GM23338 (cell line): ENCODE data around the gene DIAPH1. TPM values are rescaled to one million over a fixed set of nuclear protein-coding genes. Genes with fewer than 3 reads are reported as not detected.

Experiments used
- ATAC-seq: fragments of 200-7000 bp; cut with Tn5 transposase; 3 replicates; pipeline ENCODE4 v1.9.1; 2020
- DNase-seq: peaks from one replicate; pipeline ENCODE4 v3.0.0-alpha.2; 2015; ENCODE audit warnings: low spot score
- H2AFZ ChIP-seq: fragments of 200-600 bp; sonication (generic); 2 replicates; pipeline ENCODE4 v1.8.0; 2016; ENCODE audit warnings: antibody characterized with exemption, mild to moderate bottlenecking, moderate library complexity
- H3F3A ChIP-seq: fragments of 200-600 bp; sonication (generic); replicated peaks from 2 replicates; pipeline ENCODE4 v1.8.0; 2017; ENCODE audit warnings: antibody characterized with exemption, mixed run types, low read depth
- H3K27ac ChIP-seq: fragments of 200-600 bp; sonication (generic); 2 replicates; pipeline ENCODE4 v1.6.1; 2016; ENCODE audit warnings: low read depth
- H3K27me3 ChIP-seq: fragments of 200-600 bp; sonication (generic); 2 replicates; pipeline ENCODE4 v1.8.0; 2016; ENCODE audit warnings: mild to moderate bottlenecking, mixed run types, moderate library complexity; ENCODE audit not compliant: insufficient read depth
- H3K36me3 ChIP-seq: fragments of 200-600 bp; sonication (generic); 2 replicates; pipeline ENCODE4 v1.8.0; 2016; ENCODE audit warnings: mild to moderate bottlenecking; ENCODE audit not compliant: insufficient read depth
- H3K4me1 ChIP-seq: fragments of 200-600 bp; sonication (generic); 2 replicates; pipeline ENCODE4 v1.8.0; 2016; ENCODE audit warnings: mild to moderate bottlenecking, moderate library complexity; ENCODE audit not compliant: insufficient read depth
- H3K4me2 ChIP-seq: fragments of 200-600 bp; sonication (generic); 2 replicates; pipeline ENCODE4 v1.7.1; 2017; ENCODE audit warnings: mixed run types
- H3K4me3 ChIP-seq: fragments of 200-600 bp; sonication (generic); 2 replicates; pipeline ENCODE4 v1.6.1; 2016; ENCODE audit warnings: mixed run types
- H3K79me2 ChIP-seq: fragments of 200-600 bp; sonication (generic); replicated peaks from 2 replicates; pipeline ENCODE4 v1.8.0; 2017; ENCODE audit warnings: mild to moderate bottlenecking; ENCODE audit not compliant: insufficient read depth
- H3K9me2 ChIP-seq: fragments of 200-600 bp; sonication (generic); 2 replicates; pipeline ENCODE4 v1.8.0; 2017; ENCODE audit not compliant: insufficient read depth
- H4K20me1 ChIP-seq: fragments of 200-600 bp; sonication (generic); replicated peaks from 2 replicates; pipeline ENCODE4 v1.8.0; 2017; ENCODE audit warnings: mild to moderate bottlenecking; ENCODE audit not compliant: insufficient read depth
- H3K27ac Mint-ChIP-seq: 2 replicates; pipeline ENCODE4 v1.8.0; 2020; ENCODE audit warnings: inconsistent platforms, mild to moderate bottlenecking, moderate library complexity, mixed read lengths
- H3K27me3 Mint-ChIP-seq: 3 replicates; pipeline ENCODE4 v1.8.0; 2022; ENCODE audit warnings: low read depth, mild to moderate bottlenecking, moderate library complexity, mixed read lengths, inconsistent platforms; ENCODE audit not compliant: insufficient read depth, poor library complexity
- H3K36me3 Mint-ChIP-seq: 3 replicates; pipeline ENCODE4 v1.8.0; 2021; ENCODE audit warnings: low read depth, mild to moderate bottlenecking, inconsistent platforms, moderate library complexity, mixed read lengths
- H3K4me1 Mint-ChIP-seq: 3 replicates; pipeline ENCODE4 v1.8.0; 2020; ENCODE audit warnings: mild to moderate bottlenecking, inconsistent platforms, mixed read lengths
- H3K4me3 Mint-ChIP-seq: 3 replicates; pipeline ENCODE4 v1.8.0; 2021; ENCODE audit warnings: moderate library complexity, mild to moderate bottlenecking, inconsistent platforms, mixed read lengths
- H3K9me3 Mint-ChIP-seq: 3 replicates; pipeline ENCODE4 v1.8.0; 2020; ENCODE audit warnings: moderate library complexity, mild to moderate bottlenecking, inconsistent platforms, mixed read lengths
- CREB1 ChIP-seq: fragments of 250-450 bp; sonication (Bioruptor Pico); IDR thresholded peaks from 2 replicates; pipeline ENCODE4 v1.5.0; 2020; ENCODE audit warnings: low read depth, mild to moderate bottlenecking, moderate library complexity
- CTCF ChIP-seq, 2 experiments: fragments of 200-600 bp in 1 of 2; sonication (generic) in 1 of 2; conservative IDR thresholded peaks; 2 replicates each; pipeline versions ENCODE4 v1.5.1 to v1.6.1; 2016 to 2017; ENCODE audit warnings: antibody characterized with exemption in 2 of 2, low read depth in 2 of 2, mild to moderate bottlenecking in 2 of 2, moderate library complexity in 1 of 2
- EZH2 ChIP-seq: fragments of 200-600 bp; sonication (generic); IDR thresholded peaks from one replicate; pipeline ENCODE4 v1.8.0; 2017; ENCODE audit warnings: antibody characterized with exemption, mild to moderate bottlenecking, low read depth; ENCODE audit not compliant: unreplicated experiment
- EZH2phosphoT487 ChIP-seq: fragments of 200-600 bp; sonication (generic); IDR thresholded peaks from one replicate; pipeline ENCODE4 v1.8.1; 2018; ENCODE audit warnings: antibody characterized with exemption; ENCODE audit not compliant: unreplicated experiment
- JUNB ChIP-seq: IDR thresholded peaks from one replicate; pipeline ENCODE4 v1.6.1; 2016; ENCODE audit warnings: antibody characterized with exemption; ENCODE audit not compliant: unreplicated experiment
- NANOG ChIP-seq: IDR thresholded peaks from 2 replicates; pipeline ENCODE4 v1.6.1; 2016; ENCODE audit warnings: antibody characterized with exemption, borderline replicate concordance
- POLR2AphosphoS5 ChIP-seq: IDR thresholded peaks from 2 replicates; pipeline ENCODE4 v1.6.1; 2016; ENCODE audit warnings: antibody characterized with exemption, low read depth
- REST ChIP-seq: IDR thresholded peaks from one replicate; pipeline ENCODE4 v1.6.1; 2018; ENCODE audit warnings: antibody characterized with exemption; ENCODE audit not compliant: unreplicated experiment
- STAT1 ChIP-seq: IDR thresholded peaks from one replicate; pipeline ENCODE4 v1.6.1; 2016; ENCODE audit warnings: antibody characterized with exemption; ENCODE audit not compliant: unreplicated experiment
- ZNF114 ChIP-seq: fragments of 250-450 bp; sonication (Bioruptor Pico); IDR thresholded peaks from 2 replicates; pipeline ENCODE4 v1.5.0; 2020; ENCODE audit warnings: mild to moderate bottlenecking, moderate library complexity
- ZNF331 ChIP-seq: fragments of 250-450 bp; sonication (Bioruptor Pico); IDR thresholded peaks from 2 replicates; pipeline ENCODE4 v1.5.0; 2020; ENCODE audit warnings: low read depth, mild to moderate bottlenecking, moderate library complexity
- ZNF462 ChIP-seq: fragments of 250-450 bp; sonication (Bioruptor Pico); IDR thresholded peaks from 2 replicates; pipeline ENCODE4 v1.5.0; 2020; ENCODE audit warnings: mild to moderate bottlenecking, moderate library complexity
- polyA plus RNA-seq: library from polyadenylated mRNA; unstranded; fragments of >200 nt; fragmentation: Nextera tagmentation; extraction: Ambion mirVana; gene quantifications from 2 replicates; pipeline ENCODE4 v1.2.1, GENCODE V29; 2016
- total RNA-seq: library from RNA; depleted of rRNA; stranded (reverse); fragments of >200 nt; shearing (Covaris generic); gene quantifications from 2 replicates; pipeline ENCODE4 v1.2.3, GENCODE V29; 2014
- TF ChIP-seq, protein P1 (sequence below): IDR thresholded peaks from 2 replicates; pipeline ENCODE4 v1.6.1; 2016; ENCODE audit warnings: antibody characterized with exemption

DIAPH1 gene
- total and polyA plus RNA-seq, 2 experiments from 2014 or later: 42.9 to 104 TPM

- no peak overlapping the region for H3K27ac ChIP-seq
- H3K9me2 ChIP-seq: no peaks in the 10 kb centered on the region
- no peak for ATAC-seq
- peaks cover 57% of the 10 kb centered on the region for H3K36me3 Mint-ChIP-seq
- 0 out of 2 replicates have a peak, but pooled peaks cover 4% of the 10 kb centered on the region for H3K27me3 ChIP-seq
- peak overlapping the region; percentile 100; the same call in 1 of the 2 replicates for H3K4me2 ChIP-seq
- H3K4me1 Mint-ChIP-seq: peaks cover 26% of the 10 kb centered on the region
- H3K9me3 Mint-ChIP-seq: no peaks in the 10 kb centered on the region; the same call in 2 of the 3 replicates
- peaks cover 9% of the 10 kb centered on the region for H3K4me1 ChIP-seq
- peak overlapping the region; percentile 64; the same call in 1 of the 2 replicates for H3K27ac Mint-ChIP-seq
- no peak overlapping the region for H3K4me3 Mint-ChIP-seq
- H3K4me3 ChIP-seq: no peak overlapping the region
- H2AFZ ChIP-seq: no peak overlapping the region
- peaks cover 1% of the 10 kb centered on the region; the same call in 1 of the 2 replicates for H4K20me1 ChIP-seq
- H3K36me3 ChIP-seq: peaks cover 15% of the 10 kb centered on the region; the same call in 1 of the 2 replicates
- peaks cover 21% of the 10 kb centered on the region for H3K27me3 Mint-ChIP-seq
- TF ChIP-seq CTCF (conservative IDR thresholded peaks at IDR 0.05; ENCODE audit: low read depth in 2 of 2): no peak
- TF ChIP-seq EZH2phosphoT487: no peak
- TF ChIP-seq, protein P1, sequence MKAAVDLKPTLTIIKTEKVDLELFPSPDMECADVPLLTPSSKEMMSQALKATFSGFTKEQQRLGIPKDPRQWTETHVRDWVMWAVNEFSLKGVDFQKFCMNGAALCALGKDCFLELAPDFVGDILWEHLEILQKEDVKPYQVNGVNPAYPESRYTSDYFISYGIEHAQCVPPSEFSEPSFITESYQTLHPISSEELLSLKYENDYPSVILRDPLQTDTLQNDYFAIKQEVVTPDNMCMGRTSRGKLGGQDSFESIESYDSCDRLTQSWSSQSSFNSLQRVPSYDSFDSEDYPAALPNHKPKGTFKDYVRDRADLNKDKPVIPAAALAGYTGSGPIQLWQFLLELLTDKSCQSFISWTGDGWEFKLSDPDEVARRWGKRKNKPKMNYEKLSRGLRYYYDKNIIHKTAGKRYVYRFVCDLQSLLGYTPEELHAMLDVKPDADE: no peak
- TF ChIP-seq ZNF331 (CRISPR knock-in tag): no peak
- no peak for TF ChIP-seq POLR2AphosphoS5
- TF ChIP-seq NANOG: no peak
- TF ChIP-seq ZNF462 (CRISPR knock-in tag): no peak
- no peak for TF ChIP-seq EZH2
- no peak for TF ChIP-seq JUNB
- TF ChIP-seq STAT1: no peak
- no peak for TF ChIP-seq REST
- TF ChIP-seq ZNF114 (CRISPR knock-in tag): no peak
- no peak for TF ChIP-seq CREB1 (CRISPR knock-in tag)
- H3K79me2 ChIP-seq: no peaks in the 10 kb centered on the region
- DNase-seq: no peak
- H3F3A ChIP-seq: 0 out of 2 replicates have a peak, but pooled peaks cover 4% of the 10 kb centered on the region
These were observed 102.7 kb downstream of the DIAPH1 start for GRCh38 chr5:141515946-141516671.
